H1 (cell line): Measurements from ENCODE around the gene TFPT. TPM values are rescaled to one million over a fixed set of nuclear protein-coding genes. Genes with fewer than 3 reads are reported as not detected.

Source experiments
- CTBP2 ChIP-seq: IDR thresholded peaks from 2 replicates; pipeline ENCODE4 v1.7.0; 2011; ENCODE audit warnings: borderline replicate concordance, mild to moderate bottlenecking, moderate library complexity, mixed read lengths, low read length; ENCODE audit not compliant: insufficient read depth, insufficient read length
- CTCF ChIP-seq, 3 experiments: IDR thresholded peaks; 1 replicate in 2 of 3; 2 replicates in 1 of 3; pipeline versions ENCODE4 v1.5.1 to v1.6.1; 2011; ENCODE audit warnings: low read length in 3 of 3, mild to moderate bottlenecking in 3 of 3, inconsistent platforms in 2 of 3, low read depth in 1 of 3, moderate library complexity in 1 of 3; ENCODE audit not compliant: insufficient read depth in 1 of 3; ENCODE audit errors: control extremely low read depth in 1 of 3
- polyA plus RNA-seq, 7 experiments: library from polyadenylated mRNA; depleted of rRNA in 3 of 7; stranded (reverse) in 5 of 7; unstranded in 2 of 7; fragments of >200 nt in 5 of 7; fragments of 200-250 nt in 2 of 7; gene quantifications; 1 replicate in 5 of 7; 2 replicates in 1 of 7; 4 replicates in 1 of 7; pipeline versions ENCODE4 v1.2.1 to v1.2.3, GENCODE V29; 2011 to 2013; ENCODE audit warnings: missing spikeins in 2 of 7, mixed read lengths in 2 of 7
- total RNA-seq: library from RNA; stranded (reverse); fragmentation: NEBNext Ultra II Directional; extraction: Animal tissue kit (Norgen Biotek cat#: 25700); gene quantifications from 2 replicates; pipeline ENCODE4 v1.2.1, GENCODE V29; 2021

TFPT gene
- total and polyA plus RNA-seq, 2 of the 8 experiments (the other 6 are each of a cell fraction or from before 2014, with no cell fraction given) = 10.4 to 17.7 TPM

- no peak for TF ChIP-seq CTCF (IDR thresholded peaks at IDR 0.05; ENCODE audit: control extremely low read depth in 1 of 3, insufficient read depth in 1 of 3, low read depth in 1 of 3, low read length in 3 of 3)
- no peak for TF ChIP-seq CTBP2
Observed at GRCh38 chr19:54142166-54142780, 26.8 kb upstream of the TFPT start (continued).
